ENCODE measurements around the gene MRPS34.
"Not testable (repeated sequence)": the region's sequence is repeated elsewhere in the genome, so short reads cannot be mapped to it uniquely, and the experiment has no call there.

MRPS34 gene

GRCh38 chr16:1772908-1773702, at the start of gene MRPS34:
MRPS34 (minus strand) TSS chr16:1773134; CDS start chr16:1773119, 15 bp downstream.
- no peak for DNase-seq

- no peak for DNase-seq
These were observed 49.1 kb upstream of the MRPS34 start for GRCh38 chr16:1821861-1822611.

GRCh38 chr16:1820946-1821290, 48.0 kb upstream of the MRPS34 start:
- no peak for DNase-seq

- DNase-seq = no peak
These were observed 47.4 kb upstream of the MRPS34 start for GRCh38 chr16:1820096-1820945.

GRCh38 chr16:1819611-1820010, 46.7 kb upstream of the MRPS34 start:
- DNase-seq = no peak

GRCh38 chr16:1818873-1819525, 46.1 kb upstream of the MRPS34 start:
- DNase-seq = no peak

- DNase-seq = no peak
These were observed 45.4 kb upstream of the MRPS34 start for GRCh38 chr16:1818204-1818872.

- no peak for DNase-seq
These were observed 44.8 kb upstream of the MRPS34 start for GRCh38 chr16:1817716-1818115.

GRCh38 chr16:1817276-1817589, 44.3 kb upstream of the MRPS34 start:
- no peak for DNase-seq

- DNase-seq = no peak
These were observed 43.7 kb upstream of the MRPS34 start for GRCh38 chr16:1816396-1817275.

- no peak for DNase-seq
These were observed 42.5 kb upstream of the MRPS34 start for GRCh38 chr16:1815461-1815860.

- DNase-seq = no peak
These were observed 39.8 kb upstream of the MRPS34 start for GRCh38 chr16:1812732-1813163.

- DNase-seq = no peak
These were observed 37.6 kb upstream of the MRPS34 start for GRCh38 chr16:1810536-1810935.

- DNase-seq = no peak
These were observed 37.2 kb upstream of the MRPS34 start for GRCh38 chr16:1810106-1810505.

- DNase-seq = no peak
These were observed 36.4 kb upstream of the MRPS34 start for GRCh38 chr16:1809281-1809801.

GRCh38 chr16:1808691-1809090, 35.8 kb upstream of the MRPS34 start:
- no peak for DNase-seq

GRCh38 chr16:1807626-1808025, 34.7 kb upstream of the MRPS34 start:
- DNase-seq = no peak

- DNase-seq = no peak
These were observed 27.8 kb upstream of the MRPS34 start for GRCh38 chr16:1800701-1801100.

- not testable (repeated sequence) for DNase-seq
These were observed 26.3 kb upstream of the MRPS34 start for GRCh38 chr16:1799263-1799662.

- DNase-seq = no peak
These were observed 22.2 kb upstream of the MRPS34 start for GRCh38 chr16:1794908-1795666.
